Mucosa of rectum (tissue), 2 donors: ENCODE results near the gene PAK6.

ENCODE experiments used
- H3K27ac ChIP-seq, 2 donors: one replicate each; pipeline ENCODE4 v1.7.0; 2013; ENCODE audit warnings: inconsistent platforms in 2 of 2, low read depth in 2 of 2, low read length in 2 of 2
- H3K27me3 ChIP-seq, 2 donors: one replicate each; pipeline ENCODE4 v1.7.0; 2013; ENCODE audit warnings: low read length in 2 of 2; ENCODE audit not compliant: control insufficient read depth in 2 of 2, insufficient read depth in 2 of 2
- H3K36me3 ChIP-seq, 2 donors: one replicate each; pipeline ENCODE4 v1.7.0; 2013; ENCODE audit warnings: low read length in 2 of 2; ENCODE audit not compliant: control insufficient read depth in 2 of 2, insufficient read depth in 2 of 2
- H3K4me1 ChIP-seq, 2 donors: one replicate each; pipeline ENCODE4 v1.7.0; 2013; ENCODE audit warnings: low read length in 2 of 2, mild to moderate bottlenecking in 1 of 2; ENCODE audit not compliant: control insufficient read depth in 2 of 2, insufficient read depth in 2 of 2
- H3K4me3 ChIP-seq, 2 donors: one replicate each; pipeline ENCODE4 v1.7.0; 2013; ENCODE audit warnings: low read length in 2 of 2
- H3K9ac ChIP-seq, 2 donors: one replicate each; pipeline ENCODE4 v1.7.0; 2013; ENCODE audit warnings: low read length in 2 of 2, low read depth in 1 of 2, mild to moderate bottlenecking in 1 of 2
- H3K9me3 ChIP-seq, 2 donors: one replicate each; pipeline ENCODE4 v1.7.0; 2013; ENCODE audit warnings: low read length in 2 of 2; ENCODE audit not compliant: control insufficient read depth in 2 of 2
- donor health status: healthy.
- donor health status: Normal muscosa, but diverticular disease.

PAK6 gene

GRCh38 chr15:40229316-40229715 is 9.5 kb upstream of the PAK6 start:
- no peak overlapping the region for H3K27ac ChIP-seq
- H3K27me3 ChIP-seq, result no peaks in the 10 kb centered on the region
- no peaks in the 10 kb centered on the region for H3K4me1 ChIP-seq
- no peak overlapping the region for H3K4me3 ChIP-seq
- H3K9me3 ChIP-seq, result no peaks in the 10 kb centered on the region
- H3K9ac ChIP-seq, result no peak overlapping the region
- no peaks in the 10 kb centered on the region for H3K36me3 ChIP-seq

GRCh38 chr15:40229956-40230355 is 8.9 kb upstream of the PAK6 start:
- Histone ChIP-seq H3K9me3 (no peaks in the 10 kb centered on the region), H3K9ac (no peak overlapping the region), H3K4me3 (no peak overlapping the region), H3K4me1 (no peaks in the 10 kb centered on the region), H3K27me3 (no peaks in the 10 kb centered on the region), H3K27ac (no peak overlapping the region), H3K36me3 (no peaks in the 10 kb centered on the region)

- Histone ChIP-seq H3K27ac (no peak overlapping the region), H3K27me3 (no peaks in the 10 kb centered on the region), H3K9ac (no peak overlapping the region), H3K36me3 (no peaks in the 10 kb centered on the region), H3K4me1 (no peaks in the 10 kb centered on the region), H3K9me3 (no peaks in the 10 kb centered on the region), H3K4me3 (no peak overlapping the region)
These were observed 6.2 kb upstream of the PAK6 start for GRCh38 chr15:40232625-40233070.

GRCh38 chr15:40233727-40234577 is 4.9 kb upstream of the PAK6 start:
- Histone ChIP-seq H3K4me1 (peaks cover under 1 to 5% of the 10 kb centered on the region in 2 donors), H3K36me3 (no peaks in the 10 kb centered on the region), H3K27me3 (peaks cover 3 to 4% of the 10 kb centered on the region in 2 donors), H3K27ac (no peak overlapping the region), H3K9me3 (no peaks in the 10 kb centered on the region), H3K4me3 (no peak overlapping the region), H3K9ac (no peak overlapping the region)

- peak overlapping the region in 1 of 2 donors; percentile 54 for H3K27ac ChIP-seq
- H3K9me3 ChIP-seq, result no peaks in the 10 kb centered on the region
- H3K4me1 ChIP-seq, result peaks cover 3 to 8% of the 10 kb centered on the region in 2 donors
- H3K36me3 ChIP-seq, result no peaks in the 10 kb centered on the region
- no peak overlapping the region for H3K9ac ChIP-seq
- peaks cover 3 to 4% of the 10 kb centered on the region in 2 donors for H3K27me3 ChIP-seq
- H3K4me3 ChIP-seq, result no peak overlapping the region
These were observed 4.1 kb upstream of the PAK6 start for GRCh38 chr15:40234783-40235182.

GRCh38 chr15:40235201-40235885 is 3.5 kb upstream of the PAK6 start:
- Histone ChIP-seq H3K4me3 (no peak overlapping the region), H3K9me3 (no peaks in the 10 kb centered on the region), H3K4me1 (peaks cover 3 to 8% of the 10 kb centered on the region in 2 donors), H3K27ac (peak overlapping the region in 1 of 2 donors; percentile 54), H3K36me3 (no peaks in the 10 kb centered on the region), H3K27me3 (peaks cover 3 to 4% of the 10 kb centered on the region in 2 donors), H3K9ac (no peak overlapping the region)

GRCh38 chr15:40239404-40239692 is 485 bp downstream of the PAK6 start:
- H3K4me1 ChIP-seq, result peaks cover 3 to 8% of the 10 kb centered on the region in 2 donors
- no peak overlapping the region for H3K27ac ChIP-seq
- H3K27me3 ChIP-seq, result peaks cover 3 to 4% of the 10 kb centered on the region in 2 donors
- no peaks in the 10 kb centered on the region for H3K36me3 ChIP-seq
- peak overlapping the region in 1 of 2 donors; percentile 57 for H3K9ac ChIP-seq
- H3K4me3 ChIP-seq, result peak overlapping the region in 1 of 2 donors; percentile 44
- H3K9me3 ChIP-seq, result no peaks in the 10 kb centered on the region

- no peak overlapping the region for H3K27ac ChIP-seq
These were observed 1.1 kb downstream of the PAK6 start for GRCh38 chr15:40239693-40240618.

GRCh38 chr15:40240619-40241221 is 1.9 kb downstream of the PAK6 start:
- no peak overlapping the region for H3K9ac ChIP-seq
- peaks cover 3 to 4% of the 10 kb centered on the region in 2 donors for H3K27me3 ChIP-seq
- H3K4me1 ChIP-seq, result peaks cover 3 to 8% of the 10 kb centered on the region in 2 donors
- H3K36me3 ChIP-seq, result no peaks in the 10 kb centered on the region
- H3K4me3 ChIP-seq, result no peak overlapping the region
- H3K27ac ChIP-seq, result no peak overlapping the region
- no peaks in the 10 kb centered on the region for H3K9me3 ChIP-seq

More at GRCh38 chr15:40239693-40240618, 1.1 kb downstream of the PAK6 start:
- no peaks in the 10 kb centered on the region for H3K9me3 ChIP-seq
- peaks cover 3 to 4% of the 10 kb centered on the region in 2 donors for H3K27me3 ChIP-seq
- H3K4me3 ChIP-seq, result no peak overlapping the region
- peaks cover 3 to 8% of the 10 kb centered on the region in 2 donors for H3K4me1 ChIP-seq
- H3K9ac ChIP-seq, result no peak overlapping the region
- H3K36me3 ChIP-seq, result no peaks in the 10 kb centered on the region
